Measurements from ENCODE around the gene TPM4.

TPM4 gene

GRCh38 chr19:16124953-16125352, 48.7 kb downstream of the TPM4 start:
- no peak for DNase-seq (ENCODE audit: insufficient read length, low spot score)
- TF ChIP-seq CTCF (IDR thresholded peaks at IDR 0.05; ENCODE audit: insufficient read depth, missing control alignments), result no peak
- FAIRE-seq, result no peak

GRCh38 chr19:16125737-16126495, 49.6 kb downstream of the TPM4 start:
- DNase-seq (ENCODE audit: insufficient read length, low spot score), result no peak
- FAIRE-seq, result no peak
- TF ChIP-seq CTCF (IDR thresholded peaks at IDR 0.05; ENCODE audit: insufficient read depth, missing control alignments), result no peak

GRCh38 chr19:16127080-16127479, 50.8 kb downstream of the TPM4 start:
- FAIRE-seq (no peak), DNase-seq (ENCODE audit: insufficient read length, low spot score) (no peak)
- TF ChIP-seq CTCF (IDR thresholded peaks at IDR 0.05; ENCODE audit: insufficient read depth, missing control alignments), result no peak

GRCh38 chr19:16127776-16128371, 51.6 kb downstream of the TPM4 start:
- DNase-seq (ENCODE audit: insufficient read length, low spot score) (no peak), FAIRE-seq (no peak)
- no peak for TF ChIP-seq CTCF (IDR thresholded peaks at IDR 0.05; ENCODE audit: insufficient read depth, missing control alignments)

GRCh38 chr19:16131648-16132047, 55.4 kb downstream of the TPM4 start:
- FAIRE-seq (no peak), DNase-seq (ENCODE audit: insufficient read length, low spot score) (no peak)
- TF ChIP-seq CTCF (IDR thresholded peaks at IDR 0.05; ENCODE audit: insufficient read depth, missing control alignments), result no peak

GRCh38 chr19:16133818-16134217, 57.5 kb downstream of the TPM4 start:
- no peak for DNase-seq (ENCODE audit: insufficient read length, low spot score)
- no peak for FAIRE-seq
- TF ChIP-seq CTCF (IDR thresholded peaks at IDR 0.05; ENCODE audit: insufficient read depth, missing control alignments), result no peak

GRCh38 chr19:16134510-16134909, 58.2 kb downstream of the TPM4 start:
- no peak for TF ChIP-seq CTCF (IDR thresholded peaks at IDR 0.05; ENCODE audit: insufficient read depth, missing control alignments)
- DNase-seq (ENCODE audit: insufficient read length, low spot score), result no peak
- FAIRE-seq, result no peak
